ENCODE data around the gene SELENOI.

- no peak for TF ChIP-seq EZH2 (IDR thresholded peaks at IDR 0.05; ENCODE audit: insufficient read depth, low read length)
- TF ChIP-seq, protein P1, sequence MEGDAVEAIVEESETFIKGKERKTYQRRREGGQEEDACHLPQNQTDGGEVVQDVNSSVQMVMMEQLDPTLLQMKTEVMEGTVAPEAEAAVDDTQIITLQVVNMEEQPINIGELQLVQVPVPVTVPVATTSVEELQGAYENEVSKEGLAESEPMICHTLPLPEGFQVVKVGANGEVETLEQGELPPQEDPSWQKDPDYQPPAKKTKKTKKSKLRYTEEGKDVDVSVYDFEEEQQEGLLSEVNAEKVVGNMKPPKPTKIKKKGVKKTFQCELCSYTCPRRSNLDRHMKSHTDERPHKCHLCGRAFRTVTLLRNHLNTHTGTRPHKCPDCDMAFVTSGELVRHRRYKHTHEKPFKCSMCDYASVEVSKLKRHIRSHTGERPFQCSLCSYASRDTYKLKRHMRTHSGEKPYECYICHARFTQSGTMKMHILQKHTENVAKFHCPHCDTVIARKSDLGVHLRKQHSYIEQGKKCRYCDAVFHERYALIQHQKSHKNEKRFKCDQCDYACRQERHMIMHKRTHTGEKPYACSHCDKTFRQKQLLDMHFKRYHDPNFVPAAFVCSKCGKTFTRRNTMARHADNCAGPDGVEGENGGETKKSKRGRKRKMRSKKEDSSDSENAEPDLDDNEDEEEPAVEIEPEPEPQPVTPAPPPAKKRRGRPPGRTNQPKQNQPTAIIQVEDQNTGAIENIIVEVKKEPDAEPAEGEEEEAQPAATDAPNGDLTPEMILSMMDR (IDR thresholded peaks at IDR 0.05; ENCODE audit: insufficient read depth, low read depth, low read length): no peak
Observed at GRCh38 chr2:26382564-26382963, 36.6 kb downstream of the SELENOI start.
